Stomach (tissue), 9 donors: ENCODE data around the gene RHOT1. TPM values are rescaled to one million over a fixed set of nuclear protein-coding genes. Genes with fewer than 3 reads are reported as not detected.

ENCODE experiments used
- DNase-seq, 2 donors: peaks; one replicate each; pipeline versions ENCODE4 v3.0.0 to v3.0.0-alpha.2; 2013 to 2019
- H3K27ac ChIP-seq, 5 donors: fragments of 200-600 bp in 4 of 5; sonication (generic) in 4 of 5; one replicate each; pipeline ENCODE4 v1.5.1; 2013 to 2019; ENCODE audit warnings: mild to moderate bottlenecking in 1 of 5, moderate library complexity in 1 of 5
- H3K27me3 ChIP-seq, 3 donors: fragments of 200-600 bp; sonication (generic); one replicate each; pipeline ENCODE4 v1.5.1; 2017 to 2019; ENCODE audit warnings: mixed run types in 1 of 3
- H3K36me3 ChIP-seq, 4 donors: fragments of 200-600 bp; sonication (generic); 1 replicate in 3 of 4; 2 replicates in 1 of 4; pipeline ENCODE4 v1.5.1; 2016 to 2019
- H3K4me1 ChIP-seq, 4 donors: fragments of 200-600 bp; sonication (generic); one replicate each; pipeline ENCODE4 v1.5.1; 2016 to 2019
- H3K4me3 ChIP-seq, 4 donors: fragments of 200-600 bp; sonication (generic) in 3 of 4; one replicate each; pipeline ENCODE4 v1.5.1; 2016 to 2019; ENCODE audit warnings: mild to moderate bottlenecking in 1 of 4
- H3K9me3 ChIP-seq, 4 donors: fragments of 200-600 bp; sonication (generic); one replicate each; pipeline ENCODE4 v1.5.1; 2016 to 2019
- EP300 ChIP-seq: sonication (generic); formaldehyde crosslinking; IDR thresholded peaks from one replicate; pipeline ENCODE4 v1.6.1; 2017; ENCODE audit warnings: antibody characterized with exemption
- POLR2A ChIP-seq, 4 donors: fragments of 450-650 bp; IDR thresholded peaks; one replicate each; pipeline ENCODE4 v1.6.1; 2016; ENCODE audit warnings: antibody characterized with exemption in 4 of 4, control low read depth in 2 of 4, mild to moderate bottlenecking in 1 of 4, moderate library complexity in 1 of 4
- POLR2AphosphoS5 ChIP-seq, 3 donors: sonication (generic); formaldehyde crosslinking; IDR thresholded peaks; one replicate each; pipeline ENCODE4 v1.6.1; 2016; ENCODE audit warnings: antibody characterized with exemption in 3 of 3
- WGBS, 5 donors: extraction: QIAGEN DNeasy Blood & Tissue Kit in 3 of 5; methylation state at CpG; one replicate each; pipeline versions ENCODE4 v1.1.5 to v1.1.7; 2013 to 2018; 5-methylcytosine and 5-hydroxymethylcytosine counted together
- intact Hi-C: fragments of 100-400 bp; cut with DNase I; formaldehyde crosslinking; loops from one replicate; pipeline ENCODE4 v1.15.1; 2023; ENCODE audit warnings: low total_unique reads
- polyA plus RNA-seq, 3 donors: library from polyadenylated mRNA; stranded (reverse); fragments of 200-250 nt; gene quantifications; one replicate each; pipeline ENCODE4 v1.2.3, GENCODE V29; 2013
- total RNA-seq, 5 donors: library from RNA; depleted of rRNA; stranded (reverse); fragments of >200 nt; gene quantifications; one replicate each; pipeline versions ENCODE4 v1.1.0 to v1.2.3, GENCODE V29; 2014 to 2016
- TF ChIP-seq, protein P1 (sequence below), 7 experiments: fragments of 450-650 bp in 4 of 7; fragments of 200-600 bp in 3 of 7; sonication (generic) in 3 of 7; IDR thresholded peaks; one replicate each; pipeline ENCODE4 v1.5.1; 2016 to 2019; ENCODE audit warnings: antibody characterized with exemption in 7 of 7, control low read depth in 2 of 7, mild to moderate bottlenecking in 1 of 7
- donor health status: healthy with polysubstance abuse.
- donor health status: Bipolar disorder and iron deficiency.
- donor health status: healthy.

RHOT1 gene
- total and polyA plus RNA-seq, 8 donors = 7.0 to 219 (median 56.7) TPM

DNA sequence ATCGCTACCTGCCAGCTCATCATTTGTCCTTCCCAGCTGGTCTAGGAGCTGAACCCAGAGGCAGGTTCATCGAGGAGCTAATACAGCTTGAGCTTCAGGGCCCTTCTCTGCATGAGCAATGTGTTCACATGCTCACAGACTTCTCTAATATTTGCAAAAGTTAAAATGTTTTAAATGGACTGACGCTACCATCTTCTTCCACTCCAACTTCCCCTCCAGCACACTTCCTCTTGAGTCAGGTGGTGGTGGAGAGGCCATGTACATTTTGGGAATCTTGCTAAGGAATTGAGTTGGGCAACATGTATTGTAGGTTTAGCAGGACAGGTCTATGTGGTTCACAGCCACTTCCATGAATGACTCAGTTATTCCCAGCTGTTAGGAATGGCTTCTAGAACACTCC lies 21.6 kb upstream of the RHOT1 start:
- TF ChIP-seq POLR2AphosphoS5 (IDR thresholded peaks at IDR 0.05) (no peak), EP300 (no peak), POLR2A (IDR thresholded peaks at IDR 0.05) (no peak)
- TF ChIP-seq, protein P1, sequence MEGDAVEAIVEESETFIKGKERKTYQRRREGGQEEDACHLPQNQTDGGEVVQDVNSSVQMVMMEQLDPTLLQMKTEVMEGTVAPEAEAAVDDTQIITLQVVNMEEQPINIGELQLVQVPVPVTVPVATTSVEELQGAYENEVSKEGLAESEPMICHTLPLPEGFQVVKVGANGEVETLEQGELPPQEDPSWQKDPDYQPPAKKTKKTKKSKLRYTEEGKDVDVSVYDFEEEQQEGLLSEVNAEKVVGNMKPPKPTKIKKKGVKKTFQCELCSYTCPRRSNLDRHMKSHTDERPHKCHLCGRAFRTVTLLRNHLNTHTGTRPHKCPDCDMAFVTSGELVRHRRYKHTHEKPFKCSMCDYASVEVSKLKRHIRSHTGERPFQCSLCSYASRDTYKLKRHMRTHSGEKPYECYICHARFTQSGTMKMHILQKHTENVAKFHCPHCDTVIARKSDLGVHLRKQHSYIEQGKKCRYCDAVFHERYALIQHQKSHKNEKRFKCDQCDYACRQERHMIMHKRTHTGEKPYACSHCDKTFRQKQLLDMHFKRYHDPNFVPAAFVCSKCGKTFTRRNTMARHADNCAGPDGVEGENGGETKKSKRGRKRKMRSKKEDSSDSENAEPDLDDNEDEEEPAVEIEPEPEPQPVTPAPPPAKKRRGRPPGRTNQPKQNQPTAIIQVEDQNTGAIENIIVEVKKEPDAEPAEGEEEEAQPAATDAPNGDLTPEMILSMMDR (IDR thresholded peaks at IDR 0.05) = no peak
- 74 to 94% (median 85%) methylated on average over 3 of the region's 3 CpGs for WGBS, 5 donors
- H3K27ac ChIP-seq = no peak overlapping the region
- no peak overlapping the region for H3K4me3 ChIP-seq
- intact Hi-C loops = no loop called here
- H3K27me3 ChIP-seq = no peaks in the 10 kb centered on the region
- no peaks in the 10 kb centered on the region for H3K36me3 ChIP-seq
- no peaks in the 10 kb centered on the region for H3K9me3 ChIP-seq
- peaks cover 11 to 18% (median 13%) of the 10 kb centered on the region in 4 donors for H3K4me1 ChIP-seq
- DNase-seq = no peak

DNA sequence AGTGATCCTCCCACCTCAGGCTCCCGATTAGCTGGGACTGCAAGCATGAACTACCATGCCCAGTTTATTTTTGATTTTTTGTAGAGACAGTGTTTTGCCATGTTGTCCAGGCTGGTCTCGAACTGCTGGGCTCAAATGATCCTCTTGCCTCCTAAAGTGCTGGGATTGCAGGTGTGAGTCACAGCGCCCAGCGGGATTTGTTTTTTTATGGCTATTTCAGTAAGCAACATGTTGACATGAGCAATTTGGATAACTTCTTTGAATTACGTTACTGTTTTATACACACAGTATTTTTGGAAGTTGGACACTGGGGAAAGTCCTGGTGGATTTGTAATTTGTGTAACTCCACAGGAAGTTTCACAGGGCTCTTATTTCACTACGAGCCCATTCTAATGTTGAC lies 18.5 kb upstream of the RHOT1 start:
- H3K4me1 ChIP-seq = peaks cover 25 to 42% (median 36%) of the 10 kb centered on the region in 4 donors
- intact Hi-C loops = no loop called here
- no peaks in the 10 kb centered on the region for H3K27me3 ChIP-seq
- H3K4me3 ChIP-seq = no peak overlapping the region
- H3K36me3 ChIP-seq = no peaks in the 10 kb centered on the region
- H3K9me3 ChIP-seq = no peaks in the 10 kb centered on the region
- WGBS, 5 donors = 63 to 80% (median 75%) methylated on average over 6 of the region's 6 CpGs
- DNase-seq = no peak
- no peak for TF ChIP-seq POLR2AphosphoS5 (IDR thresholded peaks at IDR 0.05)
- TF ChIP-seq POLR2A (IDR thresholded peaks at IDR 0.05) = no peak
- TF ChIP-seq, protein P1 (IDR thresholded peaks at IDR 0.05) = no peak
- TF ChIP-seq EP300 = no peak
- H3K27ac ChIP-seq = peak overlapping the region in 1 of 5 donors; percentile 92

- DNase-seq = peak in 1 of 2 donors; percentile 70
- 49 to 70% (median 56%) methylated on average over 13 of the region's 13 CpGs for WGBS, 5 donors
- Histone ChIP-seq H3K27me3 (no peaks in the 10 kb centered on the region), H3K36me3 (no peaks in the 10 kb centered on the region), H3K4me3 (no peak overlapping the region), H3K27ac (peak overlapping the region; percentile 66 to 93 (median 89)), H3K4me1 (peaks cover 25 to 50% (median 40%) of the 10 kb centered on the region in 4 donors), H3K9me3 (no peaks in the 10 kb centered on the region)
- TF ChIP-seq, protein P1 (IDR thresholded peaks at IDR 0.05) = no peak
- TF ChIP-seq POLR2AphosphoS5 (IDR thresholded peaks at IDR 0.05) = peak in 2 of 3 donors; percentile 25 to 63
- intact Hi-C loops = no loop called here
Measured at GRCh38 chr17:32124985-32125847, 17.1 kb upstream of the RHOT1 start.

GRCh38 chr17:32125848-32126153 lies 16.5 kb upstream of the RHOT1 start:
- Histone ChIP-seq H3K9me3 (no peaks in the 10 kb centered on the region), H3K36me3 (no peaks in the 10 kb centered on the region), H3K27me3 (no peaks in the 10 kb centered on the region), H3K27ac (peak overlapping the region in 3 of 5 donors; percentile 89 to 93 (median 92)), H3K4me3 (no peak overlapping the region), H3K4me1 (peaks cover 25 to 50% (median 40%) of the 10 kb centered on the region in 4 donors)
- intact Hi-C loops = no loop called here
- DNase-seq = no peak
- WGBS, 5 donors = 87 to 97% (median 93%) methylated on average over 2 of the region's 2 CpGs
- TF ChIP-seq, protein P1 (IDR thresholded peaks at IDR 0.05) = no peak
- TF ChIP-seq EP300 (no peak), POLR2A (IDR thresholded peaks at IDR 0.05) (no peak), POLR2AphosphoS5 (IDR thresholded peaks at IDR 0.05) (no peak)
